ENCODE measurements around the gene KLF16.
A peak's percentile ranks its signal among the peaks of the same experiment; 100 is the strongest.

The KLF16 gene

DNA sequence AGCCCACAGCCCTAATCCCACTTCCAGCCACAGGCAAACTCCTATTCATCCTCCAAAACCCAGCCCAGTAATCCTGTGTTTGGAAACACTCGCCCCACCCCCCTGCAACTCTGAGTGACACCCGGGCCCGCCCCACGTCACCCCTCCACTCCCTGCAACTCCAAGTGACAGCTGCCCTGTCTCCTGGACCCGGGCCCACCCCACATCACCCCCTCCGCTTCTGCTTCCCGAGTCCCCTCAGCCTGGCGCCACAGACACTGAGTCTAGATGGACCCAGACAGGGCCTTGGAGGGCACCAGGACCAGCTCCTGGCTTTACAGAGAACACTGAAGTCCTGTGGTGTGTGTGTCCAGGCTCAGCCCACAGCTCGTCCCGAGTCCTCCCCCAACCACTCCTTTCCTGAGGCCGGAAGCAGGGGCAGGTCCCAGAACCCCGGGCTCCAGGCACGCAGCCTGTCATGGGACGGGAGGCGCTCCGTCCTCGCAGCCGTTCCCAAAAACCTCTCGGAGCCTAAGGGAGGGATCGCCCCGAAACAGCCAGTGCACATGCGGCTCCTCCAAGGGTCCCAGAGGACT is 22.8 kb downstream of the KLF16 start:
- no peak for TF ChIP-seq CTCF (IDR thresholded peaks at IDR 0.05; ENCODE audit: low read depth, low read length)
- H3K4me3 ChIP-seq (ENCODE audit: low read depth, low read length) = no peak overlapping the region

DNA sequence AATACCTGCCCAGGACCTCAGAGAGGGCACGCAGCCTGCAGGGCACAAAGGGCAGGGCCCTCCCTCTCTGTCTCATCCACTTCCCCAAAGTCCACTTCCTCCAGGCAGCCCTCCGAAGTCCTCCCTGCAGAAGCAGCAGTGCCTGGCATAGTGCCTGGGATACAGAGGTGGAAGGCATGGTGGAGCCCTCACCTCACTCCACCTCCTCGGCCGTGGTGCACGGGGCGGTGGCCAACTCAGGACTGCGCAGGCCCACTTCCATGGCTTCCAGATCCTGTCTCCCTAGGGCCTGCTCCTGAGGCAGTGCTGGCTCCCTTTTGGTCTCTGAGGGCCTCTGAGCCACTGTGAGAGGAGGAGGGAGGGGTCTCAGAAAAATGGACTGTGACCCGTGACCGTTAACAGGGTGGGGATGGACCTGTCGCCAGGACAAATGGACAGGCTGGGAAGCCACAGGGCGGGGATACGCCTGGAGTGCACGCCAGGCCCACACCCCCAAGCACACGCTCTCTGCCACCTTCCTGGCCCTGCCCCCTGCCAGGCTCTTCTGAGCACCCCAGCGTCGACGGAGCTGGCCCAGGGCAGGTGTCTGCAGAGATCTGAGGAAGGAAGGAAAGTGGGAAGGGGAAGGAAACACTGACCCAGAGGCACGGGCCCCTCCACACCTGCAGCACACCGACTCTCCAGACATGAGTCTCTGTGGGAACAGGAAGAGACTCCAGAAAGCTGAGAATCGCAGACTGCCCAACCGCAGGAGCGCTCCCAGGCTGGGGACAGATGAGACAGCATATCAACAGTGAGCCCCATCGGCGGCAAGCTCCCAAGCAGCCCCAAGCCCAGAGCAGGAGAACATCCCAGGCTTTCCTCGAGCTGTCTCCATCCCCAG is 23.5 kb downstream of the KLF16 start:
- TF ChIP-seq CTCF (IDR thresholded peaks at IDR 0.05; ENCODE audit: low read depth, low read length) = no peak
- H3K4me3 ChIP-seq (ENCODE audit: low read depth, low read length) = no peak overlapping the region

- no peak overlapping the region for H3K4me3 ChIP-seq (ENCODE audit: low read depth, low read length)
- TF ChIP-seq CTCF (IDR thresholded peaks at IDR 0.05; ENCODE audit: low read depth, low read length) = peak; percentile 97
Measured at GRCh38 chr19:1837625-1838105, 25.7 kb downstream of the KLF16 start.

GRCh38 chr19:1837222-1837565 is 26.2 kb downstream of the KLF16 start:
- TF ChIP-seq CTCF (IDR thresholded peaks at IDR 0.05; ENCODE audit: low read depth, low read length) = no peak
- no peak overlapping the region for H3K4me3 ChIP-seq (ENCODE audit: low read depth, low read length)

DNA sequence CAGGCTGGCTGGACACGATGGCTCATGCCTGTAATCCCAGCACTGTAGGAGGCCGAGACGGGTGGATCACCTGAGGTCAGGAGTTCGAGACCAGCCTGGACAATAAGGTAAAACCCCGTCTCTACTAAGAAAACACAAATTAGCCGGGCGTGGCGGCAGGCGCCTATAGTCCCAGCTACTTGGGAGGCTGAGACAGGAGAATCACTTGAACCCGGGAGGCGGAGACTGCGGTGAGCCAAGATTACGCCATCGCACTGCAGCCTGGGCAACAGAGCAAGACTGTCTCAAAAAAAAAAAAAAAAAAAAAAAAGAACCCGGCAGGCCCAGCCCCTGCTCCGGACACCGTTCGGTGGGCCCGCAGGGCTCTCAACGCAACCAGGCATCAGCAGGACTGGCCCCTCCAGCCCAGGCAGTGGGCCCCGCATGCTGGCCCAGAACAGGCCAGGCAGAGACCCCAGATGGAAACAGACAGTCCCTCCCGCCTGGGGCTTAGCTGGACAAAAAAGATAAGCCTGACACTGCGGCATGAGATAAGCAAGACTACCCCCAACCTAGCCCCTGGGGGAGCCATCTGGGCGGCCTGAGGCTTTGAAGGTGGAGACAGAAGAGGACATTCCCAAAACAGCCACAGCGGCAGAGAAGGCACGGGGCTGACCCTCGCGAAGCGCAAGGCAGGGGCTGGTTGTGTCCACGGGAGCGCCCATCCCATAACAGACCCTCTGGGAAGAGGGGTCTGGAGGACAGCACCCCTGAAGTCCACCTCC is 26.7 kb downstream of the KLF16 start:
- TF ChIP-seq CTCF (IDR thresholded peaks at IDR 0.05; ENCODE audit: low read depth, low read length) = no peak
- H3K4me3 ChIP-seq (ENCODE audit: low read depth, low read length) = no peak overlapping the region

DNA sequence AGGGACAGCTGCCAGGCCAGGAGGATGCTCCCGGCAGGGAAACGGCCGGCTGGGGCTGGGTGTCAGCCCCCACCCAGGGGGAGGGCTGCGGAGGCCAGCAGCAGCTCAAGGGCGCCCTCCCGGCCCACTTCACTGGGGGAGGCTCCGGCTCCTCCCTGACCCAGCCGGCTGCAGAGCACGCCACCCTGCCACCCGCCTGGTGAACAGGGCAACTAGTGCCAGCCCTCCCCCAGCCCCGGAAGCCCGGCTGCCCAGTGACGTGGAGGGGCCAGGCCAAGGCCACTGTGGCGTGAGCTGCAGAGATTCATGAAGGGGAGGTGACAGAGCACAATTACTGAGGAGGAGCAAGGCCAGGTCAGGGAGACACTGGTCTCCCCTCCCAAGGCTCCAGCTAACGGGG is 29.8 kb downstream of the KLF16 start:
- H3K4me3 ChIP-seq (ENCODE audit: low read depth, low read length) = no peak overlapping the region
- TF ChIP-seq CTCF (IDR thresholded peaks at IDR 0.05; ENCODE audit: low read depth, low read length) = no peak

Data from WI38 (cell line).